HUDEP-2 (cell line): ENCODE results near the gene JOSD2.

Experiments
- DNase-seq, 76 experiments: peaks; one replicate each; lab custom pipeline; 2025; ENCODE audit not compliant: unreplicated experiment in 76 of 76; lab: John Stamatoyannopoulos, UW

The JOSD2 gene

DNA sequence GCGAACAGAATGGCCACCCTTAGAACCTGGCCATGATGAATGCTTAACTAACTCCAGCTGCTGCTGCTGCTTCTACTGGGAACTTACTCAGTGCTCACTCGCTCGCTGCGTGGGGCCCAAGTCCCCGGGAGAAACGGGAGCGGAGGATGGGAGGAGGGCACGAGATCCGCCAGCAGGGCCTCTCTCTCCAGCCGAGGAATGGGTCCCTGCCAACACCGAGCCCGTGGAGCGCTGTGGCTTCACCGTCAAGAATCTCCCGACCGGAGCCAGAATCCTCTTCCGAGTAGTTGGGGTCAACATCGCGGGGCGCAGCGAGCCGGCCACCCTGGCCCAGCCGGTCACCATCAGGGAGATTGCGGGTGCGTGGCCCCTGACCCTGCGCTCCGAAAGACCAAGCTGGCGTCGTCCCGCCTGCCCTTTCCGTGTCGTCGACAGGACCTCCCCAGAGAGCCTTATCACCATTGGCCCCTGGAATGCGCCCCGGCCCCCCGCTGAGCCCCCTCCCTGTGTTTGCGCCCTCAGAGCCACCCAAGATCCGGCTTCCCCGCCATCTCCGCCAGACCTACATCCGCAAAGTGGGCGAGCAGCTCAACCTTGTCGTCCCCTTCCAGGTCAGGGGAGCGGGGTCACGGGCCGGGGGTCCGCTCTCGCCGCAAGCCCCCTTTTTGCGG lies 52.5 kb downstream of the JOSD2 start:
- no peak for DNase-seq

- DNase-seq, result no peak
Observed at GRCh38 chr19:50457300-50457699, 53.7 kb downstream of the JOSD2 start.
